ENCODE measurements around the gene WRAP73.
"Not testable (repeated sequence)": the region's sequence is repeated elsewhere in the genome, so short reads cannot be mapped to it uniquely, and the experiment has no call there.

WRAP73 gene

GRCh38 chr1:3625151-3625907, 24.6 kb downstream of the WRAP73 start:
- TF ChIP-seq CTCF (IDR thresholded peaks at IDR 0.05; ENCODE audit: unreplicated experiment in 3 of 3) = no peak
- H3K27ac Mint-ChIP-seq = peak overlapping the region in 1 of 3 experiments; percentile 20
- H3K4me3 Mint-ChIP-seq = peak overlapping the region; percentile 95 to 100 (median 97)

GRCh38 chr1:3624200-3625136, 25.4 kb downstream of the WRAP73 start, which contains the start of gene TPRG1L:
TSS of gene TPRG1L (plus strand) at chr1:3625015. CDS start at chr1:3625073, 58 bp downstream.
- peaks cover 11% of the 10 kb centered on the region for H3K36me3 Mint-ChIP-seq (ENCODE audit: low read depth)
- TF ChIP-seq CTCF (IDR thresholded peaks at IDR 0.05; ENCODE audit: unreplicated experiment in 3 of 3) = no peak
- H3K4me3 Mint-ChIP-seq = peak within 1 kb of the TSS; percentile 95 to 100 (median 97)
- H3K4me1 Mint-ChIP-seq = peaks cover 24% of the 10 kb centered on the region
- H3K27me3 Mint-ChIP-seq (ENCODE audit: low read depth) = peaks cover 12% of the 10 kb centered on the region
- H3K27ac Mint-ChIP-seq = peak within 1 kb of the TSS in 2 of 3 experiments; percentile 82 to 85
- H3K9me3 Mint-ChIP-seq = no peaks in the 10 kb centered on the region

More at GRCh38 chr1:3625151-3625907, 24.6 kb downstream of the WRAP73 start:
- Mint-ChIP-seq H3K27me3 (ENCODE audit: low read depth) (peaks cover 6% of the 10 kb centered on the region), H3K4me1 (peaks cover 24% of the 10 kb centered on the region), H3K9me3 (no peaks in the 10 kb centered on the region), H3K36me3 (ENCODE audit: low read depth) (peaks cover 14% of the 10 kb centered on the region)

GRCh38 chr1:3623441-3624199, 26.3 kb downstream of the WRAP73 start:
- no peak overlapping the region for H3K27ac Mint-ChIP-seq
- no peak for TF ChIP-seq CTCF (IDR thresholded peaks at IDR 0.05; ENCODE audit: unreplicated experiment in 3 of 3)
- H3K4me1 Mint-ChIP-seq = peaks cover 31% of the 10 kb centered on the region

GRCh38 chr1:3622102-3622501, 27.8 kb downstream of the WRAP73 start:
- H3K27me3 Mint-ChIP-seq (ENCODE audit: low read depth) = peaks cover 26% of the 10 kb centered on the region
- not testable (repeated sequence) for H3K36me3 Mint-ChIP-seq (ENCODE audit: low read depth); H3K9me3 Mint-ChIP-seq; H3K27ac Mint-ChIP-seq
- H3K4me3 Mint-ChIP-seq = peak overlapping the region; percentile 95 to 100 (median 97)
- H3K4me1 Mint-ChIP-seq = peaks cover 36% of the 10 kb centered on the region

More at GRCh38 chr1:3623441-3624199, 26.3 kb downstream of the WRAP73 start:
- H3K4me3 Mint-ChIP-seq = peak overlapping the region; percentile 95 to 100 (median 97)
- peaks cover 5% of the 10 kb centered on the region for H3K36me3 Mint-ChIP-seq (ENCODE audit: low read depth)
- peaks cover 20% of the 10 kb centered on the region for H3K27me3 Mint-ChIP-seq (ENCODE audit: low read depth)
- no peaks in the 10 kb centered on the region for H3K9me3 Mint-ChIP-seq

- not testable (repeated sequence) for H3K9me3 Mint-ChIP-seq; H3K27ac Mint-ChIP-seq; H3K36me3 Mint-ChIP-seq (ENCODE audit: low read depth)
- peak overlapping the region; percentile 66 to 97 (median 77) for H3K4me3 Mint-ChIP-seq
- H3K27me3 Mint-ChIP-seq (ENCODE audit: low read depth) = peaks cover 33% of the 10 kb centered on the region
- peak; percentile 52 to 73 (median 62) for TF ChIP-seq CTCF (IDR thresholded peaks at IDR 0.05; ENCODE audit: unreplicated experiment in 3 of 3)
- H3K4me1 Mint-ChIP-seq = peaks cover 36% of the 10 kb centered on the region
These were observed 28.7 kb downstream of the WRAP73 start for GRCh38 chr1:3621151-3621671.
